CD4-positive, alpha-beta T cell (primary cell): ENCODE data around the gene SLC25A5. TPM values are rescaled to one million over a fixed set of nuclear protein-coding genes. Genes with fewer than 3 reads are reported as not detected.
A peak's percentile ranks its signal among the peaks of the same experiment; 100 is the strongest.

Experiments used
- ATAC-seq: fragments of 200-7000 bp; cut with Tn5 transposase; one replicate; pipeline ENCODE4 v1.10.0; 2022; ENCODE audit warnings: mild to moderate bottlenecking; ENCODE audit not compliant: poor library complexity
- CTCF ChIA-PET: fragments of 350-600 bp; sonication (Branson Sonifier 250); formaldehyde crosslinking; loops from one replicate; lab custom pipeline; 2021; ENCODE audit warnings: antibody characterized with exemption, inconsistent platforms; lab: Charles Lee
- POLR2A ChIA-PET: fragments of 350-600 bp; sonication (Branson Sonifier 250); formaldehyde crosslinking; loops from one replicate; lab custom pipeline; 2021; ENCODE audit warnings: antibody characterized with exemption, inconsistent platforms; lab: Charles Lee
- DNase-seq, 14 experiments: peaks; one replicate each; pipeline ENCODE4 v3.0.0-alpha.2; 2013 to 2020; ENCODE audit warnings: mixed read lengths in 2 of 14
- H3K27ac ChIP-seq, 2 donors: one replicate each; pipeline versions ENCODE4 v1.5.1 to v1.7.0; 2013; ENCODE audit warnings: low read length in 2 of 2, low read depth in 1 of 2, mild to moderate bottlenecking in 1 of 2
- H3K27me3 ChIP-seq, 2 experiments: 1 replicate in 1 of 2; 2 replicates in 1 of 2; pipeline versions ENCODE4 v1.6.1 to v1.7.0; 2013; ENCODE audit warnings: low read length in 2 of 2, control low read depth in 1 of 2, mild to moderate bottlenecking in 1 of 2, moderate library complexity in 1 of 2; ENCODE audit not compliant: insufficient read depth in 2 of 2, control insufficient read depth in 1 of 2
- H3K36me3 ChIP-seq: one replicate; pipeline ENCODE4 v1.6.1; 2013; ENCODE audit warnings: low read length, control low read depth; ENCODE audit not compliant: insufficient read depth
- H3K4me1 ChIP-seq: one replicate; pipeline ENCODE4 v1.6.1; 2013; ENCODE audit warnings: low read length, control low read depth; ENCODE audit not compliant: insufficient read depth
- H3K4me3 ChIP-seq: one replicate; pipeline ENCODE4 v1.5.1; 2013; ENCODE audit warnings: mild to moderate bottlenecking, low read length, moderate library complexity
- H3K9me3 ChIP-seq, 2 experiments: 1 replicate in 1 of 2; 2 replicates in 1 of 2; pipeline versions ENCODE4 v1.6.1 to v1.7.0; 2013; ENCODE audit warnings: low read length in 2 of 2, mild to moderate bottlenecking in 2 of 2, control low read depth in 1 of 2, moderate library complexity in 1 of 2; ENCODE audit not compliant: control insufficient read depth in 1 of 2, insufficient read depth in 1 of 2
- H3K27ac Mint-ChIP-seq: one replicate; pipeline ENCODE4 v1.8.0; 2020; ENCODE audit warnings: mixed read lengths
- H3K27me3 Mint-ChIP-seq: one replicate; pipeline ENCODE4 v1.8.0; 2021; ENCODE audit warnings: mixed read lengths
- H3K36me3 Mint-ChIP-seq: one replicate; pipeline ENCODE4 v1.8.0; 2021; ENCODE audit warnings: low read depth, mixed read lengths
- H3K4me1 Mint-ChIP-seq: one replicate; pipeline ENCODE4 v1.8.0; 2021; ENCODE audit warnings: low read depth, mixed read lengths
- H3K4me3 Mint-ChIP-seq: one replicate; pipeline ENCODE4 v1.8.0; 2020; ENCODE audit warnings: mild to moderate bottlenecking, mixed read lengths
- H3K9me3 Mint-ChIP-seq: one replicate; pipeline ENCODE4 v1.8.0; 2020; ENCODE audit warnings: mixed read lengths
- intact Hi-C, 2 experiments: fragments of 100-400 bp; cut with DNase I in 1 of 2; cut with micrococcal nuclease in 1 of 2; formaldehyde crosslinking; loops; one replicate each; pipeline versions ENCODE4 v1.15.1 to v1.9.0; 2023 to 2025; cut with DNase I, micrococcal nuclease
- total RNA-seq, 174 experiments: library from RNA in 2 of 174; stranded (reverse) in 2 of 174; gene quantifications; one replicate each; pipeline ENCODE4 v1.2.3 and lab custom pipeline; 2021 to 2026
- TF ChIP-seq, protein P1 (sequence below): fragments of 200-600 bp; IDR thresholded peaks from one replicate; pipeline ENCODE4 v1.8.0; 2022; ENCODE audit warnings: antibody characterized with exemption, mild to moderate bottlenecking

Gene SLC25A5
- total RNA-seq, 2 experiments from 2014 or later, result 160 to 161 TPM

- ATAC-seq (peak; percentile 71), DNase-seq (peak in 5 of 14 experiments; percentile 3 to 30 (median 27))
- Histone ChIP-seq H3K36me3 (no peaks in the 10 kb centered on the region), H3K9me3 (no peaks in the 10 kb centered on the region), H3K27ac (peak overlapping the region in 1 of 2 donors; percentile 21), H3K4me1 (peaks cover 18% of the 10 kb centered on the region), H3K4me3 (no peak overlapping the region), H3K27me3 (no peaks in the 10 kb centered on the region)
- Mint-ChIP-seq H3K4me3 (no peak overlapping the region), H3K36me3 (no peaks in the 10 kb centered on the region), H3K9me3 (no peaks in the 10 kb centered on the region), H3K27me3 (no peaks in the 10 kb centered on the region), H3K4me1 (peaks cover 11% of the 10 kb centered on the region), H3K27ac (peak overlapping the region; percentile 81)
- intact Hi-C loops, result no loop called here
- ChIA-PET POLR2A (interaction anchor here (1.2 to 1.6 kb wide), 2 partner anchors 27 to 233 kb away, joined by 3 to 5 read pairs; partner anchors contain the start of gene SLC25A5), CTCF (no interaction called here)
- TF ChIP-seq, protein P1, sequence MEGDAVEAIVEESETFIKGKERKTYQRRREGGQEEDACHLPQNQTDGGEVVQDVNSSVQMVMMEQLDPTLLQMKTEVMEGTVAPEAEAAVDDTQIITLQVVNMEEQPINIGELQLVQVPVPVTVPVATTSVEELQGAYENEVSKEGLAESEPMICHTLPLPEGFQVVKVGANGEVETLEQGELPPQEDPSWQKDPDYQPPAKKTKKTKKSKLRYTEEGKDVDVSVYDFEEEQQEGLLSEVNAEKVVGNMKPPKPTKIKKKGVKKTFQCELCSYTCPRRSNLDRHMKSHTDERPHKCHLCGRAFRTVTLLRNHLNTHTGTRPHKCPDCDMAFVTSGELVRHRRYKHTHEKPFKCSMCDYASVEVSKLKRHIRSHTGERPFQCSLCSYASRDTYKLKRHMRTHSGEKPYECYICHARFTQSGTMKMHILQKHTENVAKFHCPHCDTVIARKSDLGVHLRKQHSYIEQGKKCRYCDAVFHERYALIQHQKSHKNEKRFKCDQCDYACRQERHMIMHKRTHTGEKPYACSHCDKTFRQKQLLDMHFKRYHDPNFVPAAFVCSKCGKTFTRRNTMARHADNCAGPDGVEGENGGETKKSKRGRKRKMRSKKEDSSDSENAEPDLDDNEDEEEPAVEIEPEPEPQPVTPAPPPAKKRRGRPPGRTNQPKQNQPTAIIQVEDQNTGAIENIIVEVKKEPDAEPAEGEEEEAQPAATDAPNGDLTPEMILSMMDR, result no peak
Measured at GRCh38 chrX:119495734-119496726, 27.8 kb downstream of the SLC25A5 start.

- ChIA-PET POLR2A (interaction anchor here (1.6 kb wide), 1 partner anchor 28 kb away, joined by 5 read pairs; the partner anchor contains the start of gene SLC25A5), CTCF (no interaction called here)
- DNase-seq (no peak), ATAC-seq (no peak)
- Histone ChIP-seq H3K36me3 (no peaks in the 10 kb centered on the region), H3K9me3 (no peaks in the 10 kb centered on the region), H3K4me1 (peaks cover 26% of the 10 kb centered on the region), H3K27me3 (no peaks in the 10 kb centered on the region), H3K4me3 (no peak overlapping the region), H3K27ac (no peak overlapping the region)
- Mint-ChIP-seq H3K27me3 (no peaks in the 10 kb centered on the region), H3K27ac (no peak overlapping the region), H3K4me3 (no peak overlapping the region), H3K9me3 (no peaks in the 10 kb centered on the region), H3K36me3 (no peaks in the 10 kb centered on the region), H3K4me1 (peaks cover 20% of the 10 kb centered on the region)
- TF ChIP-seq, protein P1, result no peak
- intact Hi-C loops, result no loop called here
Measured at GRCh38 chrX:119497185-119497584, 28.9 kb downstream of the SLC25A5 start.

- H3K4me1 ChIP-seq, result peaks cover 39% of the 10 kb centered on the region
- POLR2A ChIA-PET, result no interaction called here
- intact Hi-C loops, result no loop called here
- CTCF ChIA-PET, result no interaction called here
- no peaks in the 10 kb centered on the region for H3K9me3 ChIP-seq
- Mint-ChIP-seq H3K36me3 (no peaks in the 10 kb centered on the region), H3K9me3 (no peaks in the 10 kb centered on the region), H3K4me3 (no peak overlapping the region), H3K4me1 (peaks cover 31% of the 10 kb centered on the region), H3K27me3 (no peaks in the 10 kb centered on the region), H3K27ac (no peak overlapping the region)
- no peak overlapping the region for H3K27ac ChIP-seq
- H3K27me3 ChIP-seq, result no peaks in the 10 kb centered on the region
- ATAC-seq, result no peak
- TF ChIP-seq, protein P1, result no peak
- no peak overlapping the region for H3K4me3 ChIP-seq
- no peaks in the 10 kb centered on the region for H3K36me3 ChIP-seq
- DNase-seq, result no peak
Measured at GRCh38 chrX:119500061-119500800, 32.0 kb downstream of the SLC25A5 start.
